DOHH2 (cell line): ENCODE measurements around the gene IQSEC1.

Source experiments
- EZH2phosphoT487 ChIP-seq: fragments of 200-600 bp; sonication (generic); IDR thresholded peaks from 2 replicates; pipeline ENCODE4 v1.6.1; 2017; ENCODE audit warnings: borderline replicate concordance, mild to moderate bottlenecking, antibody characterized with exemption, low read length, moderate library complexity, mixed read lengths
- TF ChIP-seq, protein P1 (sequence below): fragments of 200-600 bp; sonication (generic); IDR thresholded peaks from one replicate; pipeline ENCODE4 v1.5.1; 2014; ENCODE audit warnings: antibody characterized with exemption, mild to moderate bottlenecking, low read depth, low read length; ENCODE audit not compliant: poor library complexity, severe bottlenecking

DNA sequence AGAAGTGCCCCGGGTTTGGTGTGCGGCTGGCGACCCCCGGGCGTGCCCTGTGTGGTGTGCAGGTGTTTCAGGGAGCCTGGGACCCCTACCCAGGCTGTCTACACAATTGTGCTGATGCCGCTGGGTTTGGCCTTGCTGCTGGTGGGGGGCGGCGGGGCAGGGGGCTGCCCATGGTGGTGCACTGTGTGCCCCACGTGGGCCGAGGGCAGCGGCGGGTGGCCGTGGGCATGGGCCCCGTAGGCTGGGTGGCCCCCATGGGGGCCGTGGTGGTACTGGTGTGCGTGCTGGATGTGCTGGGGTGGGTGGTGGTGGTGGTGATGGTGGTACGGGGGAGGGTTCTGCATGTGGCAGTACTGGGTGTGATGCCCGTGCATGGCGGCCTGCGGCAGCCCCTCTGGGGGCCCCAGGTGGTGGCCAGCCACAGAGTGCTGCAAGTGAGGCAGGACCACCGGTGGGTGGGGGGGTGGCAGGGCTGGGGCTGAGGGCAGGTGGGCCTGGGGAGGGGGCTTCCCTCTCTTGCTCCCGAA lies 172.3 kb downstream of the IQSEC1 start:
- TF ChIP-seq, protein P1, sequence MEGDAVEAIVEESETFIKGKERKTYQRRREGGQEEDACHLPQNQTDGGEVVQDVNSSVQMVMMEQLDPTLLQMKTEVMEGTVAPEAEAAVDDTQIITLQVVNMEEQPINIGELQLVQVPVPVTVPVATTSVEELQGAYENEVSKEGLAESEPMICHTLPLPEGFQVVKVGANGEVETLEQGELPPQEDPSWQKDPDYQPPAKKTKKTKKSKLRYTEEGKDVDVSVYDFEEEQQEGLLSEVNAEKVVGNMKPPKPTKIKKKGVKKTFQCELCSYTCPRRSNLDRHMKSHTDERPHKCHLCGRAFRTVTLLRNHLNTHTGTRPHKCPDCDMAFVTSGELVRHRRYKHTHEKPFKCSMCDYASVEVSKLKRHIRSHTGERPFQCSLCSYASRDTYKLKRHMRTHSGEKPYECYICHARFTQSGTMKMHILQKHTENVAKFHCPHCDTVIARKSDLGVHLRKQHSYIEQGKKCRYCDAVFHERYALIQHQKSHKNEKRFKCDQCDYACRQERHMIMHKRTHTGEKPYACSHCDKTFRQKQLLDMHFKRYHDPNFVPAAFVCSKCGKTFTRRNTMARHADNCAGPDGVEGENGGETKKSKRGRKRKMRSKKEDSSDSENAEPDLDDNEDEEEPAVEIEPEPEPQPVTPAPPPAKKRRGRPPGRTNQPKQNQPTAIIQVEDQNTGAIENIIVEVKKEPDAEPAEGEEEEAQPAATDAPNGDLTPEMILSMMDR = no peak
- no peak for TF ChIP-seq EZH2phosphoT487
